ENCODE results near the gene SMIM45.

The SMIM45 gene

DNA sequence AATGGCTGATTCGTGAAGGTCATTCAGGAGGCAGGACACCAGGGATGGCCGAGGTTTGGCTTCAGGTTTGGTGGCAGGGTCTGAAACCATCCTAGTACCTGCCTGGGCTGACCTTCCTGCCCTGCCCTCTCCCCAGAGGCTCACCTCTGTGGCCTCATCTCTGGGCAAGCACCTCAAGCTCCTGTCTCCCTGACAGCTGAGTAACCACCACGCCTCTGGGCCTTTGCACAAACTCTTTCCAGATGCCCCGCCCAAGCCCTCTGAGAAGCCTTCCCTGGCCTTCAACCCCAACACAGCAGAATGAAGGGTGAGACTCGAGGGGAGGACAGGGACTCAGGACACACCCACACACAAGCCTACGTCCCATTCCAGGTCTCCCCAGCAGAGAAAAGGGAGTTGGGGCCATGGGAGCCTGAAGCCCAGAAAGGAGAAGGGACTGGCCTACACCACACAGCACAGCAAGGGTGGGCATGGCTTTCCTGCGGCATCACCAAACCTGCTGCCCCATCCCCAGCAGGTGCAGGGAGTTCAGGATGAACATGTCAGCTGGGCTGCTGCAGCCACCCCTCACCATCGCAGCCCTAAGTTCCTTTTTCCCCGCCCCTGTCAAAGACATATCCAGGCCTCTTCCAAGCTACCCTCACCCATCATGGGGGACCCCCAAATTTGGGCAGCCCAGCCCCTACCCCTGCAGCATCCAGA is 39.5 kb upstream of the SMIM45 start:
- no peak for DNase-seq (ENCODE audit: low read depth)
- H3K4me3 ChIP-seq (ENCODE audit: low read depth, low read length): no peak overlapping the region
- in situ Hi-C loops (cut with HindIII; ENCODE audit: low sequenced_read_pairs): no loop called here
- TF ChIP-seq, protein P1, sequence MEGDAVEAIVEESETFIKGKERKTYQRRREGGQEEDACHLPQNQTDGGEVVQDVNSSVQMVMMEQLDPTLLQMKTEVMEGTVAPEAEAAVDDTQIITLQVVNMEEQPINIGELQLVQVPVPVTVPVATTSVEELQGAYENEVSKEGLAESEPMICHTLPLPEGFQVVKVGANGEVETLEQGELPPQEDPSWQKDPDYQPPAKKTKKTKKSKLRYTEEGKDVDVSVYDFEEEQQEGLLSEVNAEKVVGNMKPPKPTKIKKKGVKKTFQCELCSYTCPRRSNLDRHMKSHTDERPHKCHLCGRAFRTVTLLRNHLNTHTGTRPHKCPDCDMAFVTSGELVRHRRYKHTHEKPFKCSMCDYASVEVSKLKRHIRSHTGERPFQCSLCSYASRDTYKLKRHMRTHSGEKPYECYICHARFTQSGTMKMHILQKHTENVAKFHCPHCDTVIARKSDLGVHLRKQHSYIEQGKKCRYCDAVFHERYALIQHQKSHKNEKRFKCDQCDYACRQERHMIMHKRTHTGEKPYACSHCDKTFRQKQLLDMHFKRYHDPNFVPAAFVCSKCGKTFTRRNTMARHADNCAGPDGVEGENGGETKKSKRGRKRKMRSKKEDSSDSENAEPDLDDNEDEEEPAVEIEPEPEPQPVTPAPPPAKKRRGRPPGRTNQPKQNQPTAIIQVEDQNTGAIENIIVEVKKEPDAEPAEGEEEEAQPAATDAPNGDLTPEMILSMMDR (IDR thresholded peaks at IDR 0.05; ENCODE audit: low read depth, low read length, missing control alignments): no peak

DNA sequence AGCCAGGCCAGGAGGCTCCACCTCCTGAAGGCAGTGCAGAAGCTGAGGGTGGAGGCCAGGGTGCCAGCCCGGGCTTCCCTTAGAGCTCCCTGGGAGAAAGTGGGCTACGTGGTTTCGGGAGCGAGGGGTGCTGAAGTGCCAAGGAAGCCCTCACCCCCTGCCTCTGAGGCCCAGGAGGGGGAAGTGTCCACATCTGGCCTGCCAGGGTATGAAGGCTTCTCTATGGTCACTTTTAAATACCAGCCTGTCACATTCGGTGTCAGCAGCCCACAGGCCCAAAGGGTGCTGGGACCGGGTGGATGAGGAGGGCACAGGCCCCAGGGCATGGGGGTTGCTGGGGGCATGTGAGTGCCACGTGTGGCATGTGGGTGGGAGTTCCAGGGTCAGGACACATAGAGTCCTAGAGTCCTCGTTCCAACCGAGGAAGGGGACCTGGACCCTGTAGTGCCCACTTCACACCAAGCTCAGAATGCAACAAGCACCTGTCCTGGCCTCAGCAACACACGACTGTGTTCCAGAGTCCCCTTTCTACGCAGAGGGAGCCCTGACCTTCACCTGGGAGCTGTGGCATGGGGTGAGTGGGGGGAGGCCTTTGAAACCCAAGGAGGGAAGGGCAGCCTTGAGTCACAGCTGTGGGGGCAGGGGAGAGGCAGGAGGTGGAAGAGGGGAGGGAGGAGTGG is 38.8 kb upstream of the SMIM45 start:
- in situ Hi-C loops (cut with HindIII; ENCODE audit: low sequenced_read_pairs): no loop called here
- no peak for DNase-seq (ENCODE audit: low read depth)
- no peak overlapping the region for H3K4me3 ChIP-seq (ENCODE audit: low read depth, low read length)
- TF ChIP-seq, protein P1 (IDR thresholded peaks at IDR 0.05; ENCODE audit: low read depth, low read length, missing control alignments): no peak

- DNase-seq (ENCODE audit: low read depth): no peak
- no peak overlapping the region for H3K4me3 ChIP-seq (ENCODE audit: low read depth, low read length)
- in situ Hi-C loops (cut with HindIII; ENCODE audit: low sequenced_read_pairs): no loop called here
- TF ChIP-seq, protein P1 (IDR thresholded peaks at IDR 0.05; ENCODE audit: low read depth, low read length, missing control alignments): no peak
Measured at GRCh38 chr22:41913842-41914534, 38.0 kb upstream of the SMIM45 start.

- in situ Hi-C loops (cut with HindIII; ENCODE audit: low sequenced_read_pairs): no loop called here
- no peak for DNase-seq (ENCODE audit: low read depth)
- TF ChIP-seq, protein P1 (IDR thresholded peaks at IDR 0.05; ENCODE audit: low read depth, low read length, missing control alignments): no peak
- H3K4me3 ChIP-seq (ENCODE audit: low read depth, low read length): no peak overlapping the region
Measured at GRCh38 chr22:41914611-41915034, 37.3 kb upstream of the SMIM45 start.

DNA sequence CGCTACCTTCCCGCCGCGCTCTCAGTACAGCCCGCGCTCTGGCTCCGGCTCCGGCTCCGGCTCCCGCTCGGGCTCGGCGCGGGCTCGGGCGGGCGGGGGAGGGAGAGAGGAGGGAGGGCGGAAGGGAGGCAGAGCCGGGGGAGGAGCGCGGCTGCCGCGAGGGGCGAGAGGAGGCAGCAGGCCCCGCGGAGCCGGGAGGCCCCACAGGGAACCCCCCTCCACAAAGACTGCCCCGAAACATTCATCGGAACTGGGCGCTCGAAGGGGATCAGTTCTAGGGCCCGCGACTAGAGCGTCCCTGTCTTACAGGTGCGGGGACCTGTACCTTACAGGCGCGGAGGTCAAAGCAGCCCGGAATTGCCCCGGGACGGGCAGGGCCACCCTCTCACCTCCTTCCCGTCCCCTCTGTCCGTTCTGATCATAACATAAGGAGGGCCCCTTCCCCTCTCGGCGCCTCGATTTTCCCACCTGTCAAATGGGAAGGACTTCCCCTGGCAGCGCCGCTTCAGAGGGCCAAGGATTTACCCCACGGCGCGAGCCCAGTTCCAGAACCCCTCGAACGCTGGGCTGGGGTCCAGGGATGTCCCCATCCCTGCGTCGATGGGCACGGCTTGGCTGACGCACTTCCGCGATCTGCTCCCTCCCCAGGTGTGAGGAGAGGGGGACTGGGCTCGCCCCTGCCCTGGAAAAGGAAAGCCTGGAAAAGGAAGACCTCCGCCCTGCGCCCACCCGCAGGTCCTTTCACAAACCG is 36.7 kb upstream of the SMIM45 start, which contains the start of gene SHISA8:
TSS of gene SHISA8 (minus strand) at position 40 of the 751 bp plus-strand sequence. CDS start 407 bp downstream, outside the sequence.
- TF ChIP-seq, protein P1 (IDR thresholded peaks at IDR 0.05; ENCODE audit: low read depth, low read length, missing control alignments): no peak
- no peak within 1 kb of the TSS for H3K4me3 ChIP-seq (ENCODE audit: low read depth, low read length)
- no peak for DNase-seq (ENCODE audit: low read depth)
- in situ Hi-C loops (cut with HindIII; ENCODE audit: low sequenced_read_pairs): no loop called here
